HG03558 (cell line): ENCODE data around the gene JMJD1C.
"Not testable (repeated sequence)": the region's sequence is repeated elsewhere in the genome, so short reads cannot be mapped to it uniquely, and the experiment has no call there.

Experiments
- ATAC-seq: cut with Tn5 transposase; IDR thresholded peaks from one replicate; pipeline ENCODE4 v1.9.1; 2021; ENCODE audit warnings: moderate number of reproducible peaks; ENCODE audit not compliant: unreplicated experiment; ENCODE audit errors: extremely low read depth

The JMJD1C gene

DNA sequence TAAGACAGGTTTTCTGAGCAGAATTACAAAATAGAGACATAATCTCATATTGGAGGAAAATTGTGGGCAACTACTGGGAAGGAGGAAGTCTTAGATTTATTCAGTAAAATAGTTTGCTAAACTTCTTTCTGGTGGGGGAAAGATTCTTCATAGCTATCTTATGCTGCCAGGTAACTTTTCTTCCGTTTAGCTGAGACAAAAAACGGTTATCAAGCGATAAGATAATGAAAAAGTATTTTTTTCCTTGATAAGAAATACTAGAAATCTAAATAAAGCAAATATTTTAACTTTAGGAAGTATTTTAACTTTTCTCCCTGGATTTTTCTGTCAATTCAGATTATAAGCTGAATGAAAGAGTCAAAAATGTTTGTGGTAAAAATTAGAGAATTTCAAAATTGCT, 52.3 kb downstream of the JMJD1C start:
- no peak for ATAC-seq

DNA sequence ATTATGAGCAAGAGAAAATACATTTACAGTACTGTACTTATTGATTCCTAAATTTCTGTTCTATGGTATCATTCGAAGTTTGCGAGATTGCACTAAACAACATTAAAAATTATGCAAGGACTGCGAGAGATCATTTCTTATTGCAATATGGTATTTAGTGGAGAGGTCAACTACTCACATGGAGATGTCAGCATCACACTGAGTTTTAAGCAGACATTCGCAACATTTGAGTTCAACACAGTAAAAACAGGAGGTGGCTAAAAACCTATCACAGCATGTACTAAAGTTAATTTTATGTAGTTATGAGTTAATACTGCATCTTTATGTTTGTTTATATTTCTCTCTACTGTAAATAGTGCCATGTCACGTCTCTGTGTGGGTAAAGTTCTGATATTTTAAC, 53.5 kb downstream of the JMJD1C start:
- no peak for ATAC-seq

DNA sequence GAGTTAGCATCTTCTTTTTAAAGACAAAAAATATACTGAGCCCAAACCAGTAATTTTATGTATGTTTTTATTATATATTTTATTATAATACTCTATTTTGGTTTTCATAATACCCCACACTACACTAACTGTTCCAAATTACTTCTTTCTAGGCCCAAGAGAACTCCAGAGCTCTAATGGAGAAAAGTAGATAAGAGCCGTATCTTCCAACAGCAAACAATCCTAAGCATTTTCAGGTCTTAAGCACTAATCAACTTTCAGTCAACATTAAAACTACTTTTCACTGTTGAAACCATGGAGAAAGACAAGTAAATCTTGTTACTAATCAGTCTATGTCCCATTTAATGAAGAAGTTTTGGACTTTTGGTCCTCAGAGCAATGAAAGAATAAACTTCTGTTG, 55.1 kb downstream of the JMJD1C start:
- ATAC-seq, result no peak

DNA sequence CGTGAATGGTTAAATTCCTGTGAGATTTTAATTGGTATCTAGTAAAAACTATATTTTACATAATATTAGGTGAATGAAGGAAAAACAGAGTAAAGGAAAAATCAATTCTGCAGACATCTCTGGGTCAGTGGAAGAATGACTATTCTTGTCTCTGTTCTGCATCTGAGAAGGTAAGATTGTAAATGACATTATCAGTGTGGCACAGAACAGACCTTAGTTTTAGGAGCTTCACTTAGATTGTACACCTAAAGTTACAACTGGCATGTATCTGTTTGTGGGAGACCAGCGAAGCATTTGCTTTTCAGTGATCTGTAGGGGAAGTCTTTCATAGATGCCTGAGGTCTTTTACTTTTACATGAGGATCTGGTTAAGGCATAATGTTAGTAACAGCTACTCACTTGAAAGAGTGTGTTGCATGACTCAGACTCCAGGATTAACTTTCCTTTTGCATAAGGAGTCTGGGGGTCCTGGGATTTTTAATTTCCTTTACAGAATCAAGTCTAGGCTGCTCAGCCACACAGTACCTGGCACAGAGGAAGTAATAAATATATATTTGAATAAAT, 56.2 kb downstream of the JMJD1C start:
- ATAC-seq, result no peak

DNA sequence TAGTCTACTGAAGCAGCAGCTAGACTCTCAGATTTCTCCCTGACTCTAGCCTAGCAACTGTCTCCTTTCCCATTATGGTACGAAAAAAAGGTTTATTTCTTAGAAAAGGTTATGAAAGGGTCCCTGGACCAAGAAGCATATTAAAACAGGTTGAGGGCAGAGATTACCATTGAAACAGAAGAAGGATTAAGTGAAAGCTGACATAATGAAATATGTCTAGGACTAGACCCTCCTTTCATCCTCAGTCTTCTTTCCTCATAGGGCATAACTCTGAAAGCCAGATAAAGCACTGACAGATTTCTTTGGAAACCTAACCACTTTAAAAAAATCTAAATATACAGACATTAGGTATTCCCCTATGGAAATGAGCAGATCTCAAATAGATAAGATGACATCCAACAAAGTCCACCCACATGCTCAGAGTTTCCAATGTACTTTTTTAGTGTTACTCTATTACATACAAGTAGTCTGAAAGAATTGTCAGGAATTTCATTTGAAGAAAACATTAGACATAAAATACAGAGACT, 58.6 kb downstream of the JMJD1C start:
- no peak for ATAC-seq

DNA sequence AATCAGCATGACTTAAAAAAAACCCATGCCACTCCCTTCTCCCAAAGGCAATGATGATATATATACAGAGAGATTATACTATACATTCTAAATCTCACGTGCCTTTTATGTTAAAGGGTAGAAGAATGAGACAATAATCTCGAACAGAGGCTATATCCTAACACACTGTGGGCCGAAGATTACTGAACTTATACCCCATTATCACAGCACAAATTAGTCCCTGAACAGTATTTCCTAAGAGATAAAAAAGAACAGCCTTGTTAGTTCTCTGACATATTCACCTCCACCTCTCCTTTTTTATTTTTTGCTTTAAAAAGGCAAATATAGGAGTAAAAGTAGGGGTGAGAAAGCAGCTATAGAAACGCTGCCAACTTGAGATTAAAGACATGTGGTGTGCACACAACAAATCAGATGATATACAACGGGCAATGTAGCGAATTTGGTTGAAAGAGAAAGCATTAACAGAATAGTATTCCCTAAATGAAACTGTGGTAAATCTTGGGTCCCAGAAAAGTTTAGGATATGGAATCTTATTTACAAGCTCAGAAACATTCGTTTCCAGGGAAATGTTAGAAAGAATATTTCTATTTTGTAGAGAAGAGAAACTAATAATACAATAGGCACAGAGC, 69.5 kb downstream of the JMJD1C start:
- no peak for ATAC-seq

DNA sequence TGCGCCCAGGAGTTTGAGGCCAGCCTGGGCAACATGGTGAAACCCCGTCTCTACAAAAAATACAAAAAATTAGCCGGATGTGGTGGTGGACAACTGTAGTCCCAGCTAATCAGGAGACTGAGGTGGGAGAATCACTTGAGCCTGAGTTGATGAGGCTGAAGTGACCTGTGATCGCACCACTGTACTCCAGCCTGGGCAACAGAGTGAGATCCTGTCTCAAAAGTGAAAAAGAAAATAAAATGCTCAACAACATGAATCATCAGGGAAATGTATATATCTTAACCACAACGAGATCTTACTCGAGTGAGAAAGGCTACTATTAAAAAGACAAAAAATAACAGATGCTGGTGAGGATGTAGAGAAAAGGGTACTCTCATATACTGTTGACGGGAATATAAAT, 72.7 kb downstream of the JMJD1C start:
- no peak for ATAC-seq

DNA sequence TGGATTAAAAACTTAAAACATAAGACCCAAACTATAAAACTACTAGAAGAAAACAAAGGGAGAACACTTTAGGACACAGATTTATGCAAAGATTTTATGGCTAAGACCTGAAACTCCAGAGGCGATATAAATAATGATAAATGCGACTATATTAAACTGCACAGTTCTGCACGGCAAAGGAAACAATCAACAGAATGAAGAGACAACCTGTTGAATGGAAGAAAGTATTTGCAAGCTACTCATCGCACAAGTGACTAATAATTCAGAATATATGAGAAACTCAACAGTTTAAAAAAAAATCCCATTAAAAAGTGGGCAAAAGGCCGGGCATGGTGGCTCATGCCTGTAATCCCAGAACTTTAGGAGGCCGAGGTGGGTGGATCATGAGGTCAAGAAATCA, 73.6 kb downstream of the JMJD1C start:
- no peak for ATAC-seq

DNA sequence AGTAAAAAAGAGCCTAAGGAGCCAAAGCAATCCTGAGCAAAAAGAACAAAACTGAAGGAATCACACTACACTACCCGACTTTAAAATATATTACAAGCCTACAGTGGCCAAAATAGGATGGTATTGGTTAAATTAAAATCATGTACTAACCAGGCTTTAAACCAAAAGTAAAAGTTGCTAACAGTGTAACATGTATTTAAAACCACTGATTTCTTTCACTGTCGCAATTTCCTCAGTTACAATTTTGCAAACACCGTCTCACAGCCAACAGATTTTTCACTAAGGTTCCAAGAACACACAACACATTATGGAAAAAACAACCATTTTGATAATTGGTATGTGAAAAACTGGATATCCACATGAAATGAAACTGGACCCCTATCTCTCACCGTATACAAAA, 74.0 kb downstream of the JMJD1C start:
- no peak for ATAC-seq

DNA sequence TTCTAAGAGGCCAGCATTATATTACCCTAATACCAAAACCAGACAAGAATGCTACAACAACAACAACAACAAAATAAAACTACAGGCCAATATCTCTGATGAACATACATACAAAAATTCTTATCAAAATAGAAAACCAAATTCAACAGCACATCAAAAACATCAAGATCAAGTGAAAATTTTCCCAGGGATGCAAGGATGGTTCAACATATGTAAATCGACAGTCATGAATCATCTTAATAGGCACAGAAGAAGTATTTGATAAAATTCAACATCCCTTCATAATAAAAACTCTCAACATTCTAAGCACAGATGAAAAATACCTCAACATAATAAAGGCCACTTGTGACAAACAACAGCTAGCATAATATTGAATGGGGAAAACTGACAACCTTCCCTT, 75.3 kb downstream of the JMJD1C start:
- ATAC-seq, result no peak

DNA sequence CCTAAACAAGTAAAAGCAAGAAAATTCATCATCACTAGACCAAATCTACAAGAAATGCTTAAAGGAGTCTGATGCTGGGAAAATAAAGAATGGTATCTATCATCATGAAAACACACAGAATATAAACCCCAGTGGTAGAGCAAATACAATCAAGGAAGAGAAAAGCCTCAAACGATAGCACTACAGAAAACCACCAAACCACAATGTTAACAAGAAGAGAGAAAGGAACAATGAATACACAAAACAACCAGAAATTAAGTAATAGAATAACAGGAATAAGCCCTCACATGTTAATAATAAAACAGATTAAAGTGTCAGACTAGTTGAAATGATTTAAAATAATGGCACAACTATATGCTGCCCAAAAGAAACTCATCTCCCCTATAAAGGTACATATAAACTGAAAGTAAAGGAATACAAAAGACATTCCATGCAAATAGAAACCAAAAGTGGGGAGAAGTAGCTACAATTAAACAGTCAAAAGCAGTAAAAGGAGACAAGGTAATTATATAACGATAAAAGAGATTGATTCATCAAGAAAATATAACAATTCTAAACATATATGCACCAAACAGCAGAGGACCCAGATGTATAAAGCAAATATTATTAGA, 77.3 kb downstream of the JMJD1C start:
- ATAC-seq, result peak; percentile 62

DNA sequence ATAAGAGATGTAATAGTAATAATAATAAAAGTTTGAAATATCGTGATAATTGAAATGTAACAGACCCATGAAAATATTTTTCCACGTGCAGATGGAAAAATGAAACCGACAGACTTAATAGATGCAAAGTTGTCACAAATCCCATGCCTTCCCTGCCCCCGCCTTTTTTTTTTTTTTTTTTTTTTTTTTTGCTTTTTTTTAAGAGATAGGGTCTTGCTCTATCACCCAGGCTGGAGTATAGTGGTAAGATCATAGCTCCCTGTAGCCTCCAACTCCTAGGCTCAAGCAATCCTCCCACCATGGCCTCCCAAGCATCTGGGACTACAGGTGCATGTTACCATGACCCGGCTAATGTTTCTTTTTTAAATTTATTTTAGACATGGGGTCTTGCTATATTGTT, 80.5 kb downstream of the JMJD1C start:
- ATAC-seq, result no peak

DNA sequence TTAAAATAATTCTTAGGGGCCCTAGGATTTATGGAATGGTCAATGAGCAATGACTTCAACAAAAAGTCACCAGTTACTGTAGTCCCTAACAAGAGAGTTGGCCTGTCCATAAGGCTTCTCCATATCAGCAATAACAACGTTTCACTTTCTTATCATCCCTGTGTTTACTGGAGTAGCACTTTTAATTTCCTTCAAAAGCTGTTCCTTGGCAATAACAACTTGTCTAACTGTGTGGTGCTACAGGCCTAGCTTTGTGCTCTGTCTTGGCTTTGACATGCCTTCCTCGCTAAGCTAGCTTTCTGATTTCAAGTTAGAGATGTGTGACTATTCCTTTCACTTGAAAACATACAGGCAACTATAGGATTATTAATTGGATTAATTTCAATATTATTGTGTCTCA, 81.1 kb downstream of the JMJD1C start:
- ATAC-seq, result no peak

DNA sequence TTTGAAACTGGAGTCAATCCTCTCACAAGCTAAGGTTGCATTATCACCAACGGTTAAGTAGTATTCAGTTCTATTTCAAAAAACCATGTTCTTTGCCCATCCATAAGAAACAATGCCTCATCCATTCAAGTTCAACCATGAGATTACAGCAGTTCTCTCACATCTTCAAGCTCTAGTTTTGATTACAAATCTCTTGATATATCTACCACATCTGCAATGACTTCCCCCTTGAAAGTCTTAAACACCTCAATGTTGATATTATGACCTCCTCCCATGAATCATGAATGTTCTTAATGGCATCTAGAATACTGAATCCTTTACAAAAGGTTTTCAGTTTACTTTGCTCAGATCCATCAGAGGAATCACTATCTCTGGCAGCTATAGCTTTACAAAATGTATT, 81.8 kb downstream of the JMJD1C start:
- ATAC-seq, result no peak

DNA sequence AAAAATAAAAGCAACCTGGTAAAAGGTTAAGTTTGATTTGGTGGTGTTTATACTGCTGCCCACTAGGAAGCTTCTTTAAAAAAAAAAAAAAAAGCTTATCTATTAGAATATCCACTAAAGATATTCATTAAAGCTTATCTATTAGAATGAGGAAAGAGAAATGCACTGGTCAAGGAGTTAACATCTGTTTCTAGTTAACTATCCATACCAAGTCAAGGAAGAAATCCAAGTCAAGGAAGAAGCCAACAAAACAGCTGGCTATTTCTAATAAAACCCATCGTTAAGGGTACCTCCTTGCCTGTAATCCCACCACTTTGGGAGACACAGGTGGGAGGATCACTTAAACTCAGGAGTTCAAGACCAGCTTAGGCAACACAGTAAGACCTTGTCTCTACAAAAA, 82.6 kb downstream of the JMJD1C start:
- ATAC-seq, result no peak

DNA sequence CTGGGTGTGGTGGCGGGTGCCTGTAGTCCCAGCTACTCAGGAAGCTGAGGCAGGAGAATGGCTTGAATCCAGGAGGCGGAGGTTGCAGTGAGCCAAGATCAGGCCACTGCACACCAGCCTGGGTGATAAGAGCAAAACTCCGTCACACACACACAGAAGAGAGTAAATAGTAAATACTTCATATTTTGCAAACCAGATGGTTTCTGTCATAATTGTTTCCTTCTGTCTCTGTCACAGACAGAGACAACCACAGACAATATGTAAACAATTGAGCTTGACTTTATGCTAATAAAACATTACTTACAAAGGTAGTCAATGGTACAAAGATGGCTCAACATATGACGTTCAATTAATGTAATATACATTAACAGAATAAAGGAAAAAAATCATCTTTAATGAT, 83.7 kb downstream of the JMJD1C start:
- ATAC-seq, result no peak

DNA sequence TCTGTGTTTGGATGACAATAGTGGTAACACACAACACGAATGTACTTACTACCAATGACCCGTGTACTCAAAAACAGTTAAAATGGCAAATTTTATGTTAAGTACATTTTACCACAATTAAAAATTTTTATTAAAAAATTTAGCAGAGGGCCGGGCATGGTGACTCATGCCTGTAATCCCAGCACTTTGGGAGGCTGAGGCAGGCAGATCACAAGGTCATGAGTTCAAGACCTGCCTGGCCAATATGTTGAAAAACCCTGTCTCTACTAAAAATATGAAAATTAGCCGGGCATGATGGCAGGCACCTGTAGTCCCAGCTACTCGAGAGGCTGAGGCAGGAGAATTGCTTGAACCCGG, 88.5 kb downstream of the JMJD1C start:
- ATAC-seq, result not testable (repeated sequence)

DNA sequence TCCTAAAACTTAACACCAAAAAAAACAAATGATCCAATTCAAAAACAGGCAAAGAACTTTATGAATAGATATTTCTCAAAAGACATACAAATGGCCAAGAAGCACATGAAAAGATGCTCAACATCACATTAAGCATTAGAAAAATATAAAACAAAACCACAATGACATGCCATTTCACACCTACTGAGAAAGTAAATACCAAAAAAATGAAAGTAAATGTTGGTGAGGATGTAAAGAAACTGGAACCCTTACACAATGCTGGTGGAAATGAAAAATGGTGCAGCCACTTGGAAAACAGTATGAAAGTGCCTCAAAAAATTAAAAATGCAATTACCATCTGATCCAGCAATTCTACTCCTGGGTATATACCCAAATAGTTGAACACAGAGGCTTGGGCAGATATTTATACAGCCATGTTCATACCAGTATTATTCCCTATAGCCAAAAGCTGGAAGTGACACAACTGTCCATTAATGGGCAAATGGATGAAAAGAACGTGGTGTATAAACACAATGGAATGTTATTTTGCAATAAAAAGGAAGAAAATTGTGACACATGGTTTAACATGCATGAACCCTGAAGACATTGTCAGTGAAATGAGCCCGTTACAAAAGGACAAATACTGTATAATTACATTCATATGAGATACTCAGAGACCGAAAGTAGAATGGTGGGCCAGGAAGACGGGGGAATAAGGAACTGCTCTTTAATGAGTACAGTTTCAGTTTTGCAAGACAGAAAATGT, 89.0 kb downstream of the JMJD1C start:
- ATAC-seq, result peak; percentile 87

DNA sequence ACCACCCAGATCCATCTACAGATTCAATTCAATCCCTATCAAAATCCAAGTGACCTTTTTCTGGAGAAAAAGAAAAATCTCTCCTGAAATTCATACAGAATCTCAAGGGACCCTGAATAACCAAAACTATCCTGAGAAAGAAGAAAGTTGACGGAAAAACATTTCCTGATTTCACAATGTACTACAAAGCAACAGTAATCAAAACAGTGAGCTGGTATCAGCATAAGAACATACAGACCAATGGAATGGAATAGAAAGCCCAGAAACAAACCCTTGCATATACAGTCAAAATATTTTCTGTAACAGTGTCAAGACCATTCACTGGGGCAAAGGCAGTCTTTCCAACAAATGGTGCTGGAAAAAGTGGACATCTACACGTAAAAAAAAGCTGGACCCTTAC, 89.9 kb downstream of the JMJD1C start:
- no peak for ATAC-seq

DNA sequence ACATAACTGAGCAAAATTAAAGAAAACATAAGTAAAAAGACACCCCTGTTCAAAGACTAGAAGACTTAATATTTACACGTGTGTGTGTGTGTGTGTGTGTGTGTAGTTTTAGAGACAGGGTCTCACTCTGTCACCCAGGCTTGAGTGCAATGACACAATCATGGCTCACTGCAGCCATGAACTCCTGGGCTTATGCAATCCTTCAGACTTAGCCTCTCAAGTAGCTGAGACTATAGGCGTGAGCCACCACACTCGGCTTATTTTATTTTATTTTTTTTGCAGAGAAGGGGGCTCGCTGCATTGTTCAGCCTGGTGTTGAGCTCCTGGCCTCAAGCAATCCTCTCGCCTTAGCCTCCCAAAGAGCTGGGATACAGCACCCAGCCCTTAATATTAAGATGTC, 90.3 kb downstream of the JMJD1C start:
- no peak for ATAC-seq

DNA sequence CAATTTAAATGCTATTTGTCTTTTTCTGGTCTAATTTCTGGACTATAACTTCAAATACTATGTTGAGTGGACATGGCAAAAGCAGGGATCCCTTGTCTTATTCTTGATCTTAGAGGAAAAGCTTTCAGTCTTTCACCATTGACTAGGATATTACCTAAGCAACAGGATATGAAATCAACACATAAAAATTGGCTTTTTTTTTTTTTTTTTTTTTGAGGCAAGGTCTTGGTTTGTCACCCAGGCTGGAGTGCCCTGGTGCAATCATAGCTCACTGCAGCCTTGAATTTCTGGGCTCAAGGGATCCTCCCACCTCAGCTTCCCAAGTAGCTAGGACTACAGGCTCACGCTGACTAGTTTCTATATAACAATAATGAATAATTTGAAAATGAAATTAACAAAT, 90.8 kb downstream of the JMJD1C start:
- ATAC-seq, result no peak
